A204.1 (cell line): ENCODE measurements around the gene IFNAR1.

Experiments used
- FAIRE-seq: peaks from 2 replicates; lab custom pipeline; 2012; peaks lifted over from hg19 to GRCh38; lab: Jason Lieb, UNC

IFNAR1 gene

DNA sequence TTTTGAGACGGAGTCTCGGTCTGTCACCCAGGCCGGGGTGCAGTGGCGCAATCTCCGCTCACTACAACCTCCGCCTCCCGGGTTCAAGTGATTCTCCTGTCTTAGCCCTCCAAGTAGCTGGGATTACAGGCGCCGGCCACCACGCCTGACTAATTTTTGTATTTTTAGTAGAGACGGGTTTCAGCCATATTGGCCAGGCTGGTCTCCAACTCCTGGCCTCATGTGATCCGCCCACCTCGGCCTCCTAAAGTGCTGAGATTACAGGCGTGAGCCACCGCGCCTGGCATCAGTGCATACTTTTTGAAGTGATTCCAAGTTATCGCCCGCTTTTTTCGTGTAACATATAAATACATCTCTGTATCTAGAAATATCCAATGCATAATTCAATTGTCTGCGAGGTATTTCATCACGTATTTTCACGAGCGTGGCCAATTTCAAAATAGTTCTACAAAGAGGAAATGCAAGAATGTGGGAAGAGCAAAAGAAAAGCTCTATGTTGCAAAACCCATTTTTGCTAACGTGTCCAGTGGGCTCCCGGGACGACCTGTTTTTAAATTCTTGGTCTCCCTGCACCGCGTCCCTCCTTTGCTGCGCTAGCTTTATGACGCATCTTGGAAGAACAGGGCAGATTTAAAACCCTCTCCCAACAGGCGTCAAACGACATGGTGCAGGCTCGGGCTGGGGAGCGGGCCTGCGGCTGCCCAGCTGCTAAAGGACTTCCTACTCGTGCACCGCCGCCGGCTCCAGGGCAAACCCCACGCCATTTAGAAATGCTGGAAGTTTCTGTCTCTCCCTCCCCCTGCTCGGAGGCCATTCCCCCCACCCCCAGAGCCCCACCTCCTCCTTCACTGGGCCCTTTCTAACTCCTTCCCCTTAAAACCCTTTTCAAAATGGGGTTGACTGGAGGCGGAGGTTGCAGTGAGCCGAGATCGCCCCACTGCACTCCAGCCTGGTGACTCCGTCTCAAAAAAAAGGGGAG lies 77.5 kb downstream of the IFNAR1 start:
- FAIRE-seq = no peak

- FAIRE-seq = no peak
Measured at GRCh38 chr21:33403128-33403785, 78.5 kb downstream of the IFNAR1 start, which contains the start of gene IFNGR2. Gene IFNGR2, plus strand, starts transcription at chr21:33403413. Its CDS starts 131 bp downstream, at chr21:33403544.

GRCh38 chr21:33403786-33404585 lies 79.2 kb downstream of the IFNAR1 start:
- no peak for FAIRE-seq

DNA sequence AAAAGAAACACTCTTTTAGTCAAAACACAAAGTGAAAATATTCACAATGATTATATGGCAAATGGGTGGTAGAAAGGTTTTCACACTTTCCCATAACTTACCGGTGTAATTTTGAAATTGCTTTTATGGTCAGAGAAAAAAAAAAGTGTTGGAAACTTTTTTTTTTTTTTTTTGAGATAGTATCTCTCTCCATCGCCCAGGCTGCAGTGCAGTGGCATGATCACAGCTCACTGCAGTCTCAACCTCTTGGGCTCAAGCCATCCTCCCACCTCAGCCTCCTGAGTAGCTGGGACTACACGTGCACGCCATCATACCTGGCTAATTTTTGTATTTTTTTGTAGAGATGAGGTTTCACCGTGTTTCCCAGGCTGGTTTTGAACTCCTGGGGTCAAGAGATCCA lies 81.7 kb downstream of the IFNAR1 start:
- no peak for FAIRE-seq
